Kidney capillary endothelial cell (primary cell): ENCODE data around the gene SPRYD4.
"Not testable (repeated sequence)": the region's sequence is repeated elsewhere in the genome, so short reads cannot be mapped to it uniquely, and the experiment has no call there.

Source experiments
- DNase-seq: peaks from one replicate; pipeline ENCODE4 v3.0.0-alpha.2; 2018; ENCODE audit warnings: low spot score

The SPRYD4 gene

GRCh38 chr12:56476972-56477432 is 8.6 kb downstream of the SPRYD4 start:
- DNase-seq = no peak

- no peak for DNase-seq
Observed at GRCh38 chr12:56477521-56478225, 9.3 kb downstream of the SPRYD4 start.

- DNase-seq = no peak
Observed at GRCh38 chr12:56479625-56480024, 11.2 kb downstream of the SPRYD4 start.

- DNase-seq = no peak
Observed at GRCh38 chr12:56484566-56484965, 16.2 kb downstream of the SPRYD4 start.

GRCh38 chr12:56486694-56487093 is 18.3 kb downstream of the SPRYD4 start:
- DNase-seq = no peak

GRCh38 chr12:56487448-56488040 is 19.2 kb downstream of the SPRYD4 start:
- no peak for DNase-seq

- DNase-seq = peak; percentile 53
Observed at GRCh38 chr12:56488041-56488955, 19.9 kb downstream of the SPRYD4 start, which contains the start of gene GLS2. Gene GLS2, minus strand, starts transcription at chr12:56488161. Its CDS starts 43 bp downstream, at chr12:56488118.

GRCh38 chr12:56490360-56490759 is 22.0 kb downstream of the SPRYD4 start:
- no peak for DNase-seq

GRCh38 chr12:56493409-56494105 is 25.2 kb downstream of the SPRYD4 start:
- not testable (repeated sequence) for DNase-seq

GRCh38 chr12:56494106-56494415 is 25.7 kb downstream of the SPRYD4 start:
- DNase-seq = not testable (repeated sequence)

- DNase-seq = not testable (repeated sequence)
Observed at GRCh38 chr12:56494481-56494880, 26.1 kb downstream of the SPRYD4 start.

GRCh38 chr12:56496704-56497103 is 28.3 kb downstream of the SPRYD4 start:
- DNase-seq = not testable (repeated sequence)

- DNase-seq = not testable (repeated sequence)
Observed at GRCh38 chr12:56498126-56498902, 29.9 kb downstream of the SPRYD4 start.

- not testable (repeated sequence) for DNase-seq
Observed at GRCh38 chr12:56499452-56499851, 31.1 kb downstream of the SPRYD4 start.

- not testable (repeated sequence) for DNase-seq
Observed at GRCh38 chr12:56499879-56500278, 31.5 kb downstream of the SPRYD4 start.

GRCh38 chr12:56510786-56511185 is 42.4 kb downstream of the SPRYD4 start:
- no peak for DNase-seq

GRCh38 chr12:56514014-56514318 is 45.6 kb downstream of the SPRYD4 start:
- DNase-seq = not testable (repeated sequence)

- no peak for DNase-seq
Observed at GRCh38 chr12:56517854-56518253, 49.5 kb downstream of the SPRYD4 start.

- no peak for DNase-seq
Observed at GRCh38 chr12:56518570-56518969, 50.2 kb downstream of the SPRYD4 start.

GRCh38 chr12:56520048-56520447 is 51.7 kb downstream of the SPRYD4 start:
- peak; percentile 65 for DNase-seq

- no peak for DNase-seq
Observed at GRCh38 chr12:56520506-56520905, 52.1 kb downstream of the SPRYD4 start.
